Measurements from ENCODE around the gene XRCC4. TPM values are rescaled to one million over a fixed set of nuclear protein-coding genes. Genes with fewer than 3 reads are reported as not detected.
"Not testable (repeated sequence)": the region's sequence is repeated elsewhere in the genome, so short reads cannot be mapped to it uniquely, and the experiment has no call there.

XRCC4 gene
- total RNA-seq (ENCODE audit: insufficient read depth, low replicate concordance): 8.7 TPM

DNA sequence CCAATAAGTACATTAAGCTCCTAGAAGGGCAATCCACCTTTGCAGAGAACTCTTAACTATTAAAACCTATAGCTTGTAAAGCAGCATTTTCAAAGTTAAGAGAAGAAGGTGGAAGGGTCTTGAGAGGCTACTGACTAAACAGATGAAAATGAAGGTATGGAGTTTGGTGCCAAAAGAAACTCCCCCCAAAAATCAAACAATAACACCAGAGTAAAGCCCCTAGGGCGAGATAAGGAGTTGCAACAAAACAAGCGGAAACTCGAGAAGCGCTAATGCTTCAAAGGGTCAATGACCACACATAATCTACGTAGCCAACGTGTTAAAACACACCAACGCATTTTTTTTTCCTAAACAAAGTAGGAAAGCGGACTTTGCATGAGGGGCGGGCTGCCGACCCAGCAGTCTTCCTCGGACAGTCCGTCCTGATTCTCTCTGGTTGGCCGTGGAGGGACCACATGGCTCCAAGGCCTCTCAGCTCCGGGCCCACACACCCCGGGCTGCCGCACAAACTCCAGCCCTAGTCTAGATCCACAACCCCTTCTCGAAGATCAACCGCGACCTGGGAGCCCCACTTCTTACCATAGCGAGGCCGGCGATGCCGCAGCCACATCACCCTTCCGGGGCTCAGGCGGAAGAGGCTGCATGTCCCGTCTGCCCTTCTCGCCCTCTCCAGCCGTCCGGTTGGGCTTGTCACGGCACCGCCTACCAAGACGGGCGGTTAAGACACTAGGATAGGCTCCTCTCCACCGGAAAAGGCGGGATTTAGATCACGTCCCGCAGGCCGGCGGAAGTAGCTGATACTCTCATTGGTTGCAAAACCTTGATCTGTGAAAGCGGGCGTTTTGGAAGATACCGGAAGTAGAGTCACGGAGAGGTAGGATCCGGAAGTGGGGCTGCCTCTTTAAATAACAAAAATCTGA is at the start of gene XRCC4, which contains the start of gene TMEM167A:
XRCC4 (plus strand) TSS at position 806 of the 920 bp plus-strand sequence. CDS start 27,373 bp downstream, outside the sequence.
TMEM167A (minus strand) TSS at position 653 of the 920 bp plus-strand sequence; CDS start at position 582, 71 bp downstream.
- DNase-seq (ENCODE audit: low spot score): peak; percentile 100

DNA sequence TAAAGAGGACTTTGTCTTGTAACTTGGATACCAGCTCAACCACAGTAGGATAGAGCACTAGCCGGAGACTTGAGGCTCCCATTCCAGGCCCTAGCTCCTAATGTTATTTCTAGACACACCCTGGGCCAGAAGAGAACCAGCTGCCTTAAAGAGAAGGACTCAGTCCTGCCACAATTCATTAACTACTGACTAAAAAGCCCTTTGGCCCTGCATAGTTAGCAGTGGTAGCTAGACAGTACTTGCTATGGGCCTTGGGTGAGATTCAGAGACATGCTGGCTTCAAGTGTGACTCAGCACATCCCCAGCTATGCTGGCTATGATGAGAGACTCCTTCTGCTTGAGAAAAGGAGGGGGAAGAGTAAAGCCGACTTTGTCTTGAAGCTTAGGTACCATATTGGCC is 47.4 kb upstream of the XRCC4 start:
- no peak for DNase-seq (ENCODE audit: low spot score)

DNA sequence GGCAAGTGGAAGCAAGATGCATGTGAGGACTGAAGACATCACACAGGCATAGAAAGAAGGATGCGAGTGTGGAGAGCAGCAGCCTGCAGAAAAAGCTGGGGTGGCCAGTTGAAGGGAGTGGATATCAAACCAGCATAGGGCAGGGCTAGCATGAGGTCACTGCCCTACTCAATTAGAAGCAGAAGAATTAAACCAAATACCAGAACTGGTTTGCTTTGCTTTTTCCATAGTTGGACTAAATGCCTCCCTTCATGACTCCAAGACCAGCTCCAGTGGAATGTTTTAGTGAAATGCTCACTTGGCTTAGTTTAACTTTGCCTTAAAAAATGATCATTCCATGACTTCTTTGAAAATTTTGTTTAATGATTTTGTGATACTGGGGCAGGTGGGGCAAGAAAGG is 46.0 kb upstream of the XRCC4 start:
- DNase-seq (ENCODE audit: low spot score): no peak

DNA sequence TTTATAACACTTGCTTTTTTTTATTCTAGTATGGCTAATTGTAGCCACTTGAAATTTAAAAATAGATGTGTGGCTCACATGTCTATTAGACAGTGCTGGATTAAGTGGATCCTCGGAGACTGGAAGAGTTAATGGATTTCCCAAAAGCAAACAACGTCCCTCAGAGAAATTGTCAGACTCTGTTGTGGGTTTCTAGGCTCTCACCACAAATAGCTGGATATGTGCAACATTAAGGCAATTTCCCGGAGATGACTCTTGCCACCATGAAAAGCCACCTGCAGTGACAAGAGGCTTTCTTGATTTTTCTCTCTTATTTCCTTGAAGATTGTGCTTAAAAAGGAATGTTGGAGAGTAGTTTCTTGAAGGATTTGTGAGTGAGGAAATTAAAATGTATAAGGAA is 43.3 kb upstream of the XRCC4 start:
- no peak for DNase-seq (ENCODE audit: low spot score)

DNA sequence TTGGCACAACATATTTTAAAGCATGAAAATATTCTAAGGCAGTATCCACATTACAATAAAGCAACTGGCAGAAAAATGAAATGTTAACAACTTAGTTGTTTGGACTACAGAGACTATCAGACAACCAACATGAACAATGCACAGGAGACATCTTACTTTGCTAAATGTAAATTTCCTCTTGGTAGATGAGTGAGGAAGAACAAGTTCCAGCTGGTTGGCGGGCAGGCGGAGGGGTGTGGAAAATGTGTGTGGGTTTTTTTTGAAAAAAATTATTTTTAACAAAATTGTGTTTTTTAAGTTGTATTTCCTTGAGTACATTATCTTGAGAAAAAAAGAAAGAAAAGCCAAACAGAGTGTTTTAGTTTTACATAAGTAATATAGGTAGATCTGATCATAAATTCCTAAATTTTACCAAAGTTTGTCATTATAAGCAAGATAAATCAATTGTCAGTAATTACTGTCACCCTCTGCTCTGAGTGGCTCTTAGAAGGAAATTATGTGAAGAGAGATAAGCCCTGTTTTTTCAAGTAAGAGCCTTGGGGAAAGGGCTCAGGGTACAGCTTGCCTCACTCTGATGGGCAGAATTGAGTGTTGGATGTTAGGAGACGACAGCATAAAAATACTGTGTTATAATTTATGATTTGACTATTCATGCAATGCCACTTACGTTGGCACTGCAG is 42.7 kb upstream of the XRCC4 start:
- no peak for DNase-seq (ENCODE audit: low spot score)

DNA sequence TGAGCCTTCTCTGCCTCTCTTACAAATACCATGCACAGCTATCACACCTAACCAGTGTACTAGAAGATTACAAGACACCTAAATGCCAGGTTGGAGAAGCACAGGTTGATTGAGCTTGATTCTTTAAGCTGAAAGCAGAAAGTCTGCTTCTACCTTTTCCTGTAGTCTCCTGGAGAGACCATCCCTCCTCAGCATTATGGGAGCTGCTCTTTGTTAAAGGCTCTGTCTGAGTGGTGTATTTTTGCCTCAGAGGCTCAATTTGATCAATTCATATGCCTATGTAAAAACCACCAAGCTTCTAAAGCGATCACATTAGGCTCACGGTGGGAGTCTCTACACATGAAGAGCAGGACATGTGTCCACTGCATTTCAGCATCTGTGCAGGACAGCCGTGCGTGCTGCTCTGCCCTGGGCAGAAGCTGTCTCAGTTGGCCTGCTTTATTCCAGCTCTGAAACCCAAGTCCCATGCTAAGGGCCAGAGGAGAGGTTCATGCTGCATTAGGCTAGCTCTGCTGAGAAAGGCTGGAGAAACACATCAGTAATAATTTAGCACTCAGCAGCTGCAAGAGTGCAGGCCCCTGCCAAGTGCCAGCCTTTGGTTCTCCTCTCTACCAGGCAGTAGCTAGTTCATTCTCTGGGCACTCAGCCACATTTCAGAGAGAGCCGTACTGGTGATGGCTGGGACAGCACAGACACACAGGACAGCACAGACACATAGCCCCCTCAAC is 41.8 kb upstream of the XRCC4 start:
- peak; percentile 39 for DNase-seq (ENCODE audit: low spot score)

DNA sequence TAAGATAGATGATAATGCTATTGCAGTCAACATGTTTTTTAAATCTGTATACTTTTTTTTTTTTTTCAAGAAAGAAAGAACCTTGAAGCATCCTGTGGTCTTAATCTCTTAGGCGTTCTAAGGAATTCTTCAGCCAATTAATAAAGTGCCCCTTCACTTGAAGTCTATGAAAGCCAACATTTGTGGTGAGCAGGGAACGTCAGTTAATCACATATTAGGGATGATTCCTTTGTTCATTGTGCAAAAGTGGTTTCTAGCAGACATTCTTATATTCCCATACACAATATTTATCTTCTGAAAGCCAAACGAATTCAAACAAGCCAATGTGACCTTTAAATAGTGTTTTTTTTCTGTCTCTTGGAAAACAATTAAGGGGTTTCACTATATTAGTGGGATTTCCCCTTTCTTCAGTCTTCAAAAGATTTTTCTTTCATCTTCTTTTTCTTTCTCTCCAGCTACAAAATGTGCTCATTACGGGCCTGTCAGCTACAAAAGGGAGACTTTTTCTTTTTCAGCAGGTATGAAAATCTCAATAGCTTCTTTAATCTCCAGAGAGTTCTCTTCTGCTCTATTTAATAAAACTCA is 40.3 kb upstream of the XRCC4 start:
- DNase-seq (ENCODE audit: low spot score): no peak

DNA sequence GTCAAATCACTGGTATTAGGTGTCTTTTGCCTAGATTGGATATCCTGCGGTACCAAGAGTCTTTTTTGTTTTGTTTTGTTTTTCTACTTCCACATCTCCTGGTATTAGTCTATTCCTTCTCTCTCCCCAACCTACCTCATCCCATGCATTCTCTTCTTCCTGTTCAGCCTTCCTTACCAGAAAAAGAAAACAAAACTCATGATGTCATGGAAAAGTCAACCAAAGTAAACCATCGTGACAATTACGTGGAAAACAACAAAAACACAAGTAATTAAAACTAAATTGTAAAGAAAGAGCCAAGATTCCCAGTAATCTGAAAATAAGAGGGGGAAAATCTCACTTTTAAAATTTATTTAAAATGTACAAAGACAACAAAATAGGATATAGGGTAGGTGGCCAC is 38.4 kb upstream of the XRCC4 start:
- no peak for DNase-seq (ENCODE audit: low spot score)

DNA sequence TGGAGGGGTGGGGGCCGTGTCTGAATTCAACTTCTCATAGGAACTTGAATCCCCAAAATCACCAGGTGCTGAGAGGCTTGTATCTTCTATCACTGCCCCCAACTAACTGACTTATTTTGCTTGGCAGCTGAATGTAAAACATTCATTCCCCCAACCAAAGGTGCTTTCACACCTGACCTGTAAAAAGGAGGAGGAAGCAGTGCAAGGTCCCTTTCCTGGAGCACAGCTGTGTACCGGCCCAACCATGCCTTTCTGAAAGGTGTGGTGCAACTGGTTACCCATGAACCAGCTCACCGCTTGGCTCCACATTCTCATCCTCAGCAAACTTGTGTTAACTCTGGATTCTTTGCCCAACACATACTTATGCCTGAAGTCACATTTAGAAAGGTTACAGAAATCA is 34.8 kb upstream of the XRCC4 start:
- no peak for DNase-seq (ENCODE audit: low spot score)

DNA sequence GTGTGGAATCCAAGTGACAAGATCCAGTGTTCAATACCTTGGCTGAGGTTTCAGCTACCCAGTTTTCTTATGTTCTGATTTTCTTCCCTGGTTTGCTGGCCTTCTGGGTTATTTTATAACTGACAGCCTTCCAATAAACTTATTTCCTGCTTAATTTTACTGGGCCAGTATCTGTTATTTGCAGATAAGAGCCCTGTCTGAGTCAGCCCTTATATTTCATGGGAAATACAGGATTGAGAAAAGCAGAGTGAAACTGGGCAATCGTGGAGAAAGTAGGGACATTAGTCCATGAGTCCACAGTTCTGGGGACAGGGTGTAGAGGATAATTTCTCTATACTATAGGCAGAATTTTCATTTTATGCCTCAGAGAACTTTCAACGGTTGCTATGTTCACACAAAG is 32.4 kb upstream of the XRCC4 start:
- peak; percentile 73 for DNase-seq (ENCODE audit: low spot score)

DNA sequence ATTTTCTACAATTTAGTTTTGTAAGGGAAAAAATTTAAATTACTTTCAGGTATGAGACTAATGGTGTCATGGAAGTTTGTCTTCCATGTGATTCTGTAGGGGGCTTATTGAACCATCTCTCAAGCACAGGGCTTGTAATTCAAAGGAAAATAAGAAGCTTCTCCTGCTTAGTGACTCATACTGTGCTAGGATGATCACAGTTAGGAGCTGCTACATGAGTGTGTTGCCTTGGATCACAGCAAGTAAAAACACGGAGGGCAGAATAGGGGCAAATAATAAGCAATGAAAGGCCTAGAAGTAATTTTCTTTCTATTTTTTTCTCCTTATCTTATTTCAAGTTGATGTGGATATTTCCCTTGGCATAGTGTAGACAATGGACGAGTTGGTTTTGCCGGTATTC is 29.1 kb upstream of the XRCC4 start:
- no peak for DNase-seq (ENCODE audit: low spot score)

DNA sequence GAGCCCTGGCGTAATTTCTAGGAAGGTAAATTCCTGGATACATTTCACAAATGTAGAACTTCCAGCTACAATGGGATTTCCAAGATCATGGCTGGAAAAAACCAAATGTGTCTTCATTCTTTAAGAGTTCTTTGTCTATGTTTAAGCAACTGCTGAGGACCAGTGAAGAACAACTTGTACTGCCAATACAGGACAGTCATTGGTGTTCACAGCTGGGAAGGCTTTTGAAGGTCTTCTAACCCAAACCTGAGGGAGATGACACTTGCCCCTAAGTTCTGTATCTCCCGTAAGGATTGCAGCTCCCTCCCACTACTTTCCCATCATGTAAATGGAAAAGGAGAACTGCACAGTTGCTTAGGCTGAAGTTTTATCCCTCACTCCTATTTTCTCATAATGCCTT is 28.5 kb upstream of the XRCC4 start:
- DNase-seq (ENCODE audit: low spot score): no peak

DNA sequence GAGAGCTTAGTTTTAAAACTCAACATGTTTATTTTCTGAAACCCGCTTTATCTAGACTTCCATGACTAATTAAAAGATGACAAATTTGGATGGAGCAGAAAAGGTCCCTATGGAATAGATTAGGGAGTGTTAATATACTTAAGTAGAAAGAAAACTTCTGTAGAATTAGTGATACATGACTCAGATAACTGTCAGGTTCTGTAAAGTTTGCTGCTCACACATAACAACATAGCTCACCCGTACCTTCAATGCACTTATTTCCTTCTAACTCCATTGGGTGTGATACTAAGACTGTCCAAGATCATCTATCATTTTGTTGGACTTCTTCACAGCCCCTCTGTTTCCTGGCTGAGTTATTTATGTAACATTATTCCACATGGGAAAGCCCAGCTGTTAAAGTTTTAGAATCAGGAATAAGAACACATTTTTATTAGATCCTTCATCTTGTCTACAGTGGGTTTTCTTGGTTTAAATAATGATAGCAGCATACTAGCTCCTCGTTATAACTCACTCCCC is 27.9 kb upstream of the XRCC4 start:
- DNase-seq (ENCODE audit: low spot score): no peak

DNA sequence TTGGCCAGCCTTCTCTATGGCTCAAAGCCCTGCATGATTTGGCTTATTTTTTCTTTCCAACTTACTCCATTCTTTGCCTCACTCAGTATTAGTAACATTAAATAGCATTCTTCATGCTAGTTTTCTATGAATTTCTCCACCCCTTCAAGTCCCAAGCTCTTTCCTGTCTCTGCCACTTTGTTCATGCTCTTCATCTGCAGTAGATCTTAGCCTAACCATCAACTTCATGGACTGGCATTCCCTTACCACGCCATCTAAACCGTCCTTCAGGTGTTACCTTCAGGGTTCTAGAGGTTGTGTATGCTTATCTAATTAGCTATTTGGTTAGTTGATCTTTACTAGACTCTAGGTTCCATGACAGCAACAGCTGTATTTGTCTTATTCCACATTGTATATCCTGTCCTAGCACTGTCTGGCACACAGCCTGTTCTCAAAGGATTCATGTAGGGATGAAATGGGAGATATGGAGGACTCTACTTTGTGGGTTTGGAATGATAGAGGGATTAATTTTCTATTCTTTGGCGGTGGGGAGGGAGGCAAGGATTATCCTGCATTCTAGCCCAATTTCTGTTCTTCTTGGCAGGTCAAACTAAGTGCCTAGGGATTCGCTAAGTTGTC is 26.5 kb upstream of the XRCC4 start:
- no peak for DNase-seq (ENCODE audit: low spot score)

DNA sequence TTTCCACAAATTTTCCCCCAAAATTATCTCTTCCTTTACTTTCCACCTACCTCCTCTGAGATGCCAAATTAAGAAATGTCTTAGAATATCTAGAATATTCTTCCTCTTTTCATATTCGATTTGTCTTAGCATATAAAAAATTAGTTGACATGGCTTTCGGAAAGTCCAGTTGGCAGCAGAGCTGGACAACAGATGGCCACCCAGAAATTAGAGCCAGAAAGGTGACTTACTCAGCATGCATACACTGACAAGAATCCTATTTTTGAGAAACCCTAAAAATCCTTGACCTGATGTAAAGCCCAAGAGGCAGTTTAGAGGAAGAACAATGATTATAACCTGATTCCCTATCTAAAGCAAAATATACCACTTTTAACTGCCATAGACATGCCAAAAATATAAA is 22.2 kb upstream of the XRCC4 start:
- no peak for DNase-seq (ENCODE audit: low spot score)

DNA sequence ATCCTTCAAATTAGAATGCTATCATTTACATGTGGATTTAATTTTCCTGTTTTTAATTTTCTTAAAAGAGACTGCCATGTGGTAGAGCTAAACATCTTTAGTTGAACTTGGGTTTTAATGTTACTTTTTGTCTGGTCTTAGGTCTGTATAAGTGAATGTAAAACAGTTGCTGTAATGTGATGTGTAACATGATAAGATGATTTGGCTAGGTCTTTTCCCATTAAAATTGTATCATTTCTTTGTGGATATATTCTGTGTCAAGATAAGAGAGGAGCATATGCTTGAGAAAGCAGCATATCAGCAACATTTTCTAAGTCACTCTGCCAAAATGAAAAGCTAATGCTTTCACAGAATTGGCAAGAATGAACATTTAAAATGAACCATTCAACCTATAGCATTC is 18.6 kb upstream of the XRCC4 start:
- peak; percentile 79 for DNase-seq (ENCODE audit: low spot score)

DNA sequence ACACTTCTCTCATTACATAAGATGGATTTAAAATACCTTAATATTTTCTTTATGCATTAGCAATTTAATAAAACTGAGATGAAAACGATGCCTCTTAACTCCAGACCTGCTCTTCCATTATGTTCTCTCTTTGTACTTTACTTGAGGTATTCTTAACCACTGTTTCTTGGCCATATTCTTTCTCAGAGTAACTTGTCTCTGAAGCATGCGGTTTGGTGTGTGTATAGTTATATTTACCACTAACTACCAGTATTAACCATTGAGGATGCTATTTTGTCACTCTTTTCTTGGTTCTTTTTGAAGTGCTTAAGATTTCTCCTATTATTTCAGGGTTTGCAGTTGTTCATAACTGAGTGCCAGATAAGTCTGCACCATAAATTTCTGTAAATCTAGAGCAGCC is 18.0 kb upstream of the XRCC4 start:
- no peak for DNase-seq (ENCODE audit: low spot score)

DNA sequence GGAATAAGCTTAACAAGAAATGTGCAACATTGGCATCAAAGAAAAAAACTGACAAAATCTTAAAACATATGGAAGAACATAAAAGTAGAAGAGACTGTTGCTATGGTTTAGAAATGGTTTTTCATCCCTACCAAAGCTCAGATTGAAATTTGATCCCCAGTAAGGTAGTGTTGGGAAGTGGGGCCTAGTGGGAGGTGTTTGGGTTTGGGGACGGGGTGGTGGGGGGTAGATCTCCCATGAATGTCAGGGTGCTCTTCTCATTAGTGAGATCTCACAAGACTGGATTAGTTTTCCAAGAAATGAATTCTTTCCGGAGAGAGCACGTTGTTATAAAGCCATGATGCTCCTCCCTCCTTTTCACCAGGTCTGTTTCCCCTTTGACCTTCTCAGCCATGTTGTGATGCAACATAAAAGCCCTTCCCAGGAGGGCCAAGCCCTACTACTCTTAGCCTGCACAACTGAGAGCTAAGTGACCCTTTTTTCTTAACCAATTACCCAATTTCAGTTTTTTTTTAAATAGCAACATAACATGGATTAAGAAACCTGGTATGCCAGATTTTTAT is 10.7 kb upstream of the XRCC4 start:
- no peak for DNase-seq (ENCODE audit: low spot score)

DNA sequence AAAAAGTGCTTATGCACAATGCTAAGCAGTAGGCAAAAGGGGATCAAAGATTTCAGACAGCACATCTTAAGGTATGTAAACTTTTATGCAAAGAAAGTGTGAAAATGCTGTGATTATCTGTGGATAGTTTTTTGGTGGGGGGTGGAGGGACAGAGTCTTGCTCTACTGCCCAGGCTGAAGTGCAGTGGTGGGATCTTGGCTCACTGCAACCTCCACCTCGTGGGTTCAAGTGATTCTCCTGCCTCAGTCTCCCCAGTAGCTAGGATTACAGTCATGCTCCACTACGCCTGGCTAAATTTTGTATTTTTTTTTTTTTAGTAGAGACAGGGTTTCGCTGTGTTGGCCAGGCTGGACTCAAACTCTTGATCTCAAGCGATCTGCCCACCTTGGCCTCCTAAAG is 10.0 kb upstream of the XRCC4 start:
- not testable (repeated sequence) for DNase-seq (ENCODE audit: low spot score)

DNA sequence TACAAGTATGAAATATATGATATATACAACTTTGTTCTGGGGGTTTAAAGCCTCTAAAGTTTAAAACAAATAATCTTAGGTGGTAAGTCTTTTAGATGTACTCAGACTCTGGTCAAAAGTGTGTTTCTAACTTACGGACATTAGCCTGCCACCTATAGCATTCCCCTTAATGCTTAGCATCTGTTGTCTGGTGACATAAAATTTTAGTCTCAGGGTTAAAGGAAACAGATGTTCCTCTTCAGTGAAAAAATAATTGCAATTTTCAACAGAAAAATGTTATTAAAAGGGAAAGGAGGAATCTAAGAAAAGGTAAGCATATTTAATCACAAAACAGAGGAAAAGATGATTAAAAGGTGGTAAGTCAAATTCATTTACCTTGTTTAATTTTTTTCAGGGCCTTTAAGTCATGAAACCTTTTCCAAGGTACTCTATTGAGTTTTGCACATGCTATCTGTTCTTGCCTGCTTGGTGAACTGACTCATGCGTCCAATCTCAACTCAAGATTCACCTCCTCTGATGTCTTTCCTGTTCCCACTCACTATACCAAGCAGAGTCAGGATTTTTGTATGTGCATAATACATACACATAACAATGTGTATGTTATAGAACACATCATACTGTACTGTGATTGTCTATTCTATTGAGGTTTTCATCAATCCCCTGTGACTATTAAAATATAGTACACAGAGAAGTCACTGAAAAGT is 8.1 kb upstream of the XRCC4 start:
- no peak for DNase-seq (ENCODE audit: low spot score)

Data from umbilical cord (tissue), 2 donors.